HEK293 (cell line): Measurements from ENCODE around the gene DNASE1L3.

Experiments used
- CTCF ChIA-PET: fragments of 350-600 bp; formaldehyde crosslinking; extraction: SDS; loops from one replicate; lab custom pipeline; 2021; ENCODE audit warnings: antibody characterized with exemption; lab: Yijun Ruan, JAX
- POLR2A ChIA-PET: fragments of 300-600 bp; formaldehyde crosslinking; extraction: SDS; loops from one replicate; lab custom pipeline; 2020; ENCODE audit warnings: antibody characterized with exemption, inconsistent platforms; lab: Yijun Ruan, JAX
- H3K27ac ChIP-seq: fragments of 200-500 bp; sonication (Bioruptor generic); 2 replicates; pipeline ENCODE4 v1.5.1; 2014; ENCODE audit warnings: low read depth, low read length, control low read depth, inconsistent platforms; ENCODE audit errors: extremely low read depth
- H3K36me3 ChIP-seq, 2 experiments: fragments of 200-500 bp in 1 of 2; sonication (Bioruptor generic) in 1 of 2; 1 replicate in 1 of 2; 2 replicates in 1 of 2; pipeline ENCODE4 v1.5.1; 2014 to 2017; ENCODE audit warnings: inconsistent platforms in 2 of 2, low read length in 2 of 2; ENCODE audit not compliant: control insufficient read depth in 2 of 2, insufficient read depth in 1 of 2
- H3K4me1 ChIP-seq: fragments of 200-500 bp; sonication (Bioruptor generic); 2 replicates; pipeline ENCODE4 v1.5.1; 2014; ENCODE audit warnings: mild to moderate bottlenecking, low read length, inconsistent platforms; ENCODE audit not compliant: control insufficient read depth, insufficient read depth
- H3K4me3 ChIP-seq: 2 replicates; pipeline ENCODE4 v1.5.1; 2011; ENCODE audit warnings: low read depth, mild to moderate bottlenecking, control low read depth, low read length, moderate library complexity
- H3K9me3 ChIP-seq: fragments of 200-500 bp; sonication (Bioruptor generic); 2 replicates; pipeline ENCODE4 v1.5.1; 2014; ENCODE audit warnings: low read depth, low read length, inconsistent platforms; ENCODE audit not compliant: control insufficient read depth, insufficient read depth
- HOXC10 ChIP-seq: sonication (generic); formaldehyde crosslinking; IDR thresholded peaks from 2 replicates; pipeline ENCODE4 v1.8.1; 2023; ENCODE audit warnings: mild to moderate bottlenecking, missing genetic modification reagents
- IKZF3 ChIP-seq: fragments of 450-650 bp; IDR thresholded peaks from 2 replicates; pipeline ENCODE4 v1.5.0; 2018; ENCODE audit warnings: missing biosample characterization, mild to moderate bottlenecking, missing genetic modification characterization, moderate library complexity
- KLF9 ChIP-seq: fragments of 450-650 bp; formaldehyde crosslinking; IDR thresholded peaks from 2 replicates; pipeline ENCODE4 v1.5.1; 2016; ENCODE audit warnings: missing biosample characterization, missing genetic modification characterization, low read depth
- MEIS1 ChIP-seq: sonication (generic); formaldehyde crosslinking; IDR thresholded peaks from 2 replicates; pipeline ENCODE4 v1.8.1; 2022; ENCODE audit warnings: missing genetic modification reagents, mild to moderate bottlenecking, borderline replicate concordance
- ZBTB48 ChIP-seq: fragments of 450-650 bp; formaldehyde crosslinking; IDR thresholded peaks from 2 replicates; pipeline ENCODE4 v1.5.1; 2016; ENCODE audit warnings: missing biosample characterization, missing genetic modification characterization
- ZFP69B ChIP-seq: fragments of 450-650 bp; formaldehyde crosslinking; IDR thresholded peaks from 2 replicates; pipeline ENCODE4 v1.5.1; 2016; ENCODE audit warnings: missing biosample characterization, missing genetic modification characterization
- ZIC2 ChIP-seq: fragments of 450-650 bp; formaldehyde crosslinking; IDR thresholded peaks from 2 replicates; pipeline ENCODE4 v1.5.1; 2016; ENCODE audit warnings: missing biosample characterization, missing genetic modification characterization
- ZNF239 ChIP-seq: fragments of 450-650 bp; formaldehyde crosslinking; IDR thresholded peaks from 2 replicates; pipeline ENCODE4 v1.5.1; 2016; ENCODE audit warnings: missing biosample characterization, missing genetic modification characterization
- ZNF280C ChIP-seq: fragments of 450-650 bp; formaldehyde crosslinking; IDR thresholded peaks from 2 replicates; pipeline ENCODE4 v1.5.1; 2016; ENCODE audit warnings: missing biosample characterization, missing genetic modification characterization
- ZNF302 ChIP-seq: fragments of 450-650 bp; formaldehyde crosslinking; IDR thresholded peaks from 2 replicates; pipeline ENCODE4 v1.5.1; 2016; ENCODE audit warnings: missing biosample characterization, missing genetic modification characterization, low read depth
- ZNF558 ChIP-seq: fragments of 450-650 bp; formaldehyde crosslinking; IDR thresholded peaks from 2 replicates; pipeline ENCODE4 v1.5.1; 2016; ENCODE audit warnings: missing biosample characterization, missing genetic modification characterization
- ZNF621 ChIP-seq: fragments of 450-650 bp; formaldehyde crosslinking; IDR thresholded peaks from 2 replicates; pipeline ENCODE4 v1.5.1; 2017; ENCODE audit warnings: missing biosample characterization, missing genetic modification characterization
- ZNF670 ChIP-seq: fragments of 450-650 bp; formaldehyde crosslinking; IDR thresholded peaks from 2 replicates; pipeline ENCODE4 v1.5.1; 2016; ENCODE audit warnings: missing biosample characterization, missing genetic modification characterization, low read depth
- ZNF704 ChIP-seq: fragments of 450-650 bp; formaldehyde crosslinking; IDR thresholded peaks from 2 replicates; pipeline ENCODE4 v1.5.1; 2016; ENCODE audit warnings: missing biosample characterization, missing genetic modification characterization
- ZNF76 ChIP-seq: fragments of 450-650 bp; formaldehyde crosslinking; IDR thresholded peaks from 2 replicates; pipeline ENCODE4; 2016; ENCODE audit warnings: low read depth, missing biosample characterization, missing genetic modification characterization, borderline replicate concordance
- TF ChIP-seq, protein P1 (sequence below): fragments of 450-650 bp; formaldehyde crosslinking; IDR thresholded peaks from 2 replicates; pipeline ENCODE4 v1.5.1; 2016; ENCODE audit warnings: missing biosample characterization, missing genetic modification characterization
- TF ChIP-seq, protein P2 (sequence below): fragments of 450-650 bp; formaldehyde crosslinking; IDR thresholded peaks from 2 replicates; pipeline ENCODE4 v1.5.0; 2017; ENCODE audit warnings: missing biosample characterization, missing genetic modification characterization, borderline replicate concordance

Gene DNASE1L3

DNA sequence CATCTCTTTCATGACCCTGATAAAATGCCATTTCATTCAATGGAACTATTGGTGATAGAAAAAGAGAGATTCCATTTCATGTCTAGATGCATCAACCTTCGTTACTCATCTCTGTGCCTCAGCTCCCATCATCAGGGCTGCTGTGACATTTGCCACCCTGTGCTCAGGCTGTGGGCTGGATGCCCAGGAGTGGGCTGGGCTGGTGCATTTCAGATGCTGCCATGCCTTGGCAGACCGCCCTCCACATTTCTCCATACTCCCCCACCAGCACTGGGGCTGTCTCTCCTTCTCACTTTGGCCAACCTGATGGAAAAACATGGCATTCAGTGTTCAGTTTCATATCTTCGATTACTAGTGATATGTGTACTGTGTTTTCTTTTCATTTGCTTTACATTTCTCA lies 59.1 kb downstream of the DNASE1L3 start:
- H3K4me3 ChIP-seq: no peak overlapping the region
- H3K9me3 ChIP-seq: no peaks in the 10 kb centered on the region
- POLR2A ChIA-PET: no interaction called here
- H3K36me3 ChIP-seq: peaks cover 0 to 90% of the 10 kb centered on the region in 2 experiments; a peak in 1 of 3 replicates
- H3K27ac ChIP-seq: no peak overlapping the region
- TF ChIP-seq ZFP69B: no peak
- no peak for TF ChIP-seq IKZF3
- no peak for TF ChIP-seq ZIC2 (tag by site-specific recombination)
- TF ChIP-seq, protein P1, sequence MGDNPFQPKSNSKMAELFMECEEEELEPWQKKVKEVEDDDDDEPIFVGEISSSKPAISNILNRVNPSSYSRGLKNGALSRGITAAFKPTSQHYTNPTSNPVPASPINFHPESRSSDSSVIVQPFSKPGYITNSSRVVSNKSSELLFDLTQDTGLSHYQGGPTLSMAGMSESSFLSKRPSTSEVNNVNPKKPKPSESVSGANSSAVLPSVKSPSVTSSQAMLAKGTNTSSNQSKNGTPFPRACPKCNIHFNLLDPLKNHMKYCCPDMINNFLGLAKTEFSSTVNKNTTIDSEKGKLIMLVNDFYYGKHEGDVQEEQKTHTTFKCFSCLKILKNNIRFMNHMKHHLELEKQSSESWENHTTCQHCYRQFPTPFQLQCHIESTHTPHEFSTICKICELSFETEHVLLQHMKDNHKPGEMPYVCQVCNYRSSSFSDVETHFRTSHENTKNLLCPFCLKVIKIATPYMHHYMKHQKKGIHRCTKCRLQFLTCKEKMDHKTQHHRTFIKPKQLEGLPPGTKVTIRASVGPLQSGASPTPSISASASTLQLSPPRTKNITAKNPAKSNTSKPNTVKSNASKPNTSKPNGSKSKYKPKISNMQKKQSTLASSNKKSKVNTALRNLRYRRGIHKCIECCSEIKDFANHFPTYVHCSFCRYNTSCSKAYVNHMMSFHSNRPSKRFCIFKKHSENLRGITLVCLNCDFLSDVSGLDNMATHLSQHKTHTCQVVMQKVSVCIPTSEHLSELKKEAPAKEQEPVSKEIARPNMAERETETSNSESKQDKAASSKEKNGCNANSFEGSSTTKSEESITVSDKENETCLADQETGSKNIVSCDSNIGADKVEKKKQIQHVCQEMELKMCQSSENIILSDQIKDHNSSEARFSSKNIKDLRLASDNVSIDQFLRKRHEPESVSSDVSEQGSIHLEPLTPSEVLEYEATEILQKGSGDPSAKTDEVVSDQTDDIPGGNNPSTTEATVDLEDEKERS: no peak
- TF ChIP-seq KLF9 (tag by site-specific recombination): no peak
- TF ChIP-seq MEIS1: no peak
- no peak for TF ChIP-seq ZNF239 (tag by site-specific recombination)
- TF ChIP-seq ZNF76 (tag by site-specific recombination): no peak
- CTCF ChIA-PET: interaction anchor here (0.8 to 1.0 kb wide), 2 partner anchors 17 to 26 kb away, joined by 3 to 4 read pairs; no protein-coding TSS in a partner anchor
- H3K4me1 ChIP-seq: no peaks in the 10 kb centered on the region

DNA sequence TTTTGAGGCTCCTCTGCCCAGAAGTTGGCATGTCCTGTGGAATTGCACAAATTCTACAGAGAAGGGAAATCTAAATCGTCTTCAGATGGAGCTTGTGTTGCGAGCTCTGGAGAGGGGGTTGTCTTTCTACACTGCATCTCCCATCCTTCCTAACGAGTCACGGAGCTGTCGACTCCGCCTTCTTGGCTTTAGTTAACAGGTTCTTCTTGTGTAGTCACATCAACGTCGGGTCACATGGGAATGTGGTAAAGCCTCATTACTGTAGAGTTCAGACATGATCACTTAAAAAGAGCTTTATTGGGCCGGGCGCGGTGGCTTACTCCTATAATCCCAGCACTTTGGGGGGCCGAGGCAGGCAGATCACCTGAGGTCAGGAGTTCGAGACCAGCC lies 60.0 kb downstream of the DNASE1L3 start:
- no peaks in the 10 kb centered on the region for H3K9me3 ChIP-seq
- H3K4me1 ChIP-seq: no peaks in the 10 kb centered on the region
- CTCF ChIA-PET: no interaction called here
- POLR2A ChIA-PET: no interaction called here
- peaks cover 0 to 90% of the 10 kb centered on the region in 2 experiments; a peak in 1 of 3 replicates for H3K36me3 ChIP-seq
- no peak overlapping the region for H3K4me3 ChIP-seq
- no peak for TF ChIP-seq ZNF280C
- TF ChIP-seq ZBTB48 (tag by site-specific recombination): no peak
- no peak for TF ChIP-seq ZNF621 (tag by site-specific recombination)
- TF ChIP-seq HOXC10 (CRISPR knock-in tag): no peak
- no peak for TF ChIP-seq ZNF558 (tag by site-specific recombination)
- TF ChIP-seq, protein P2, sequence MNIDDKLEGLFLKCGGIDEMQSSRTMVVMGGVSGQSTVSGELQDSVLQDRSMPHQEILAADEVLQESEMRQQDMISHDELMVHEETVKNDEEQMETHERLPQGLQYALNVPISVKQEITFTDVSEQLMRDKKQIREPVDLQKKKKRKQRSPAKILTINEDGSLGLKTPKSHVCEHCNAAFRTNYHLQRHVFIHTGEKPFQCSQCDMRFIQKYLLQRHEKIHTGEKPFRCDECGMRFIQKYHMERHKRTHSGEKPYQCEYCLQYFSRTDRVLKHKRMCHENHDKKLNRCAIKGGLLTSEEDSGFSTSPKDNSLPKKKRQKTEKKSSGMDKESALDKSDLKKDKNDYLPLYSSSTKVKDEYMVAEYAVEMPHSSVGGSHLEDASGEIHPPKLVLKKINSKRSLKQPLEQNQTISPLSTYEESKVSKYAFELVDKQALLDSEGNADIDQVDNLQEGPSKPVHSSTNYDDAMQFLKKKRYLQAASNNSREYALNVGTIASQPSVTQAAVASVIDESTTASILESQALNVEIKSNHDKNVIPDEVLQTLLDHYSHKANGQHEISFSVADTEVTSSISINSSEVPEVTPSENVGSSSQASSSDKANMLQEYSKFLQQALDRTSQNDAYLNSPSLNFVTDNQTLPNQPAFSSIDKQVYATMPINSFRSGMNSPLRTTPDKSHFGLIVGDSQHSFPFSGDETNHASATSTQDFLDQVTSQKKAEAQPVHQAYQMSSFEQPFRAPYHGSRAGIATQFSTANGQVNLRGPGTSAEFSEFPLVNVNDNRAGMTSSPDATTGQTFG: no peak
- TF ChIP-seq ZNF302: no peak
- TF ChIP-seq ZNF704 (tag by site-specific recombination): no peak
- TF ChIP-seq ZNF670 (tag by site-specific recombination): no peak
- TF ChIP-seq, all 188 proteins: peak for 0
- no peak overlapping the region for H3K27ac ChIP-seq
